HEK293T (cell line): Measurements from ENCODE around the gene TNRC18.

Experiments used
- ELF4 ChIP-seq: fragments of 450-650 bp; IDR thresholded peaks from 2 replicates; pipeline ENCODE4 v1.6.1; 2017; ENCODE audit warnings: antibody characterized with exemption
- PKNOX1 ChIP-seq: fragments of 450-650 bp; IDR thresholded peaks from 2 replicates; pipeline ENCODE4 v1.6.1; 2016
- SP1 ChIP-seq: fragments of 450-650 bp; IDR thresholded peaks from 2 replicates; pipeline ENCODE4 v1.6.1; 2017
- TARDBP ChIP-seq: fragments of 450-650 bp; IDR thresholded peaks from 2 replicates; pipeline ENCODE4 v1.6.1; 2016

GRCh38 chr7:5388273-5388901 lies 35.2 kb downstream of the TNRC18 start:
- no peak for TF ChIP-seq PKNOX1
- TF ChIP-seq TARDBP = no peak
- no peak for TF ChIP-seq SP1
- no peak for TF ChIP-seq ELF4
